ENCODE results near the gene SH3PXD2A. TPM values are rescaled to one million over a fixed set of nuclear protein-coding genes. Genes with fewer than 3 reads are reported as not detected.

SH3PXD2A gene
- total and polyA plus RNA-seq, 10 of the 15 experiments (the other 5 are each of a cell fraction or from before 2014, with no cell fraction given): 0.63 to 14.0 (median 4.4) TPM

DNA sequence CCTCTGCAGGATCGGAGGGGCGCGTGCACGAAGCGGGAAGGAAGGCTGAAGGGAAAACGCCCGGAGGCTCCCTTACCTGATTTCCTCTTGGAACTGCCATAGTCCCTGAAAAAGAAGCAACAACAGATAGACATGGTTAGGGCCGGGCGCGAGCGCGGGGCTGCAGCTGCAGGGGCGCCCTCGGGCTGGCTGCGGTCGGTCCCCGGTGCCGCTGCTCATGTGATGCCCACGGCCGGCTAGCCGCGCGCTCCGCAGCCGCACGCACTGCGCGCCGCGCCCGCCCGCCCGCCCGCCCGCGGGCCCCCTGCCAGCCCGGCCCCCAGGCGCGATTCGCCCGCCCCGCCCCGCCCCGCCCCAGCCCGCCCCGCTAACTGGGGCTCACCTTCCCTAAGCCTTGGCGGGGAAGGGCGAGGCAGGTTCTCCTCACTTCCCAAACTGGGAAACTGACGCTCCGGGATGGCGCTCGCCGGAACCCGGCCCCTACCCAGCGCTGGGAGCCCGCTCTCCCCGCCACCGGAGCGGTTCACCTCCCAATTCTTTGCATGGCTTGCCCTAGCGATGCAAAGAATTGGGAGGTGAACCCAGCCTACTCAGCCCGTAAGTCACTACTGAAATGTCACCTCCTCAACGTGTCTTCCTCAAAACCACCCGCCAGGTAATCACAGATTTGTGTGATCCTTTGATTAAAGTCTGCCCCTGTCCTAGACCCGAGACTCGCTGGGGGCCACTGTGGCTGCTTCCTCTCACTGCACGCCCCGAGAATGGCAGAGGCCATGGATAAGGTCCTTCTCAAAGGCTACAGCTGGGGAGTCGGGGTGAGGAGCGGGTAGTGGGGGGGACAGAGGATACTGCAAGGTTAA lies 162.2 kb downstream of the SH3PXD2A start:
- ChIA-PET RAD21 (ENCODE audit: unreplicated experiment) (no interaction called here), CTCF (interaction anchor here (1.2 to 3.9 kb wide), 2 partner anchors 8 to 19 kb away, joined by 3 to 35 read pairs; no protein-coding TSS in a partner anchor), SMC1A (ENCODE audit: uncharacterized antibody, unreplicated experiment) (interaction anchor here (3.3 kb wide), 1 partner anchor 14 kb away, joined by 11 read pairs; no protein-coding TSS in a partner anchor), POLR2A (interaction anchor here (1.0 to 1.7 kb wide), 2 partner anchors 10 to 14 kb away, joined by 3 to 4 read pairs; no protein-coding TSS in a partner anchor)
- Histone ChIP-seq H3K79me2 (ENCODE audit: control insufficient read depth, insufficient read depth, low read length) (peaks cover 38% of the 10 kb centered on the region), H3K27ac (ENCODE audit: control insufficient read depth, insufficient read depth) (peak overlapping the region; percentile 80), H3K4me1 (ENCODE audit: control insufficient read depth, insufficient read depth, low read length) (peaks cover 45% of the 10 kb centered on the region), H3K9ac (ENCODE audit: control insufficient read depth, insufficient read depth, low read length) (peak overlapping the region; percentile 78), H3K4me2 (ENCODE audit: control insufficient read depth, insufficient read depth) (peak overlapping the region; percentile 80), H3K27me3 (replicated peaks in 1 of 2; ENCODE audit: control insufficient read depth in 2 of 2, insufficient read depth in 2 of 2, low read length in 1 of 2) (no peaks in the 10 kb centered on the region), H3K4me3 (peak overlapping the region; percentile 99), H3K36me3 (ENCODE audit: control insufficient read depth in 2 of 2, insufficient read depth in 2 of 2, low read length in 1 of 2) (no peaks in the 10 kb centered on the region), H2AFZ (ENCODE audit: control insufficient read depth, low read depth, low read length) (peak overlapping the region; percentile 76), H3K9me3 (replicated peaks; ENCODE audit: control insufficient read depth, insufficient read depth, low read length) (no peaks in the 10 kb centered on the region), H4K20me1 (ENCODE audit: control insufficient read depth, insufficient read depth) (no peaks in the 10 kb centered on the region)
- intact Hi-C loops (cut with micrococcal nuclease; ENCODE audit: unreplicated experiment): loop anchor here (10.0 kb wide), 2 partner anchors 432 to 642 kb away; partner anchors contain the start of genes ITPRIP and SFR1
- in situ Hi-C loops (cut with MboI): no loop called here
- ATAC-seq (peak; percentile 37), FAIRE-seq (no peak), DNase-seq (ENCODE audit: low read depth, low spot score) (no peak)
- 2% methylated on average over 41 of the region's 69 CpGs for WGBS (ENCODE audit: insufficient coverage, insufficient replicate concordance, low lambda C conversion rate, missing lambda C conversion rate)
- BruUV-seq (replicated peaks): no TSS peak
- 0 out of 2 replicates have a peak, but pooled peaks have one; percentile 22 for TF ChIP-seq NBN (IDR thresholded peaks at IDR 0.05)
- 0 out of 2 replicates have a peak, but pooled peaks have one; percentile 6 for TF ChIP-seq TAF1 (IDR thresholded peaks at IDR 0.05; ENCODE audit: borderline replicate concordance, low read depth, low read length)
- no peak for TF ChIP-seq EZH2 (IDR thresholded peaks at IDR 0.05; ENCODE audit: borderline replicate concordance, control insufficient read depth, low read depth, low read length)
- TF ChIP-seq NR2F1 (conservative IDR thresholded peaks at IDR 0.05): no peak
- TF ChIP-seq SMC3 (IDR thresholded peaks at IDR 0.05; ENCODE audit: borderline replicate concordance, low read length): no peak
- TF ChIP-seq MEF2B (IDR thresholded peaks at IDR 0.05; ENCODE audit: partially characterized antibody, poor library complexity, severe bottlenecking): no peak
- TF ChIP-seq NRF1 (conservative IDR thresholded peaks at IDR 0.05; ENCODE audit: low read depth, low read length): no peak
- TF ChIP-seq, protein P1, sequence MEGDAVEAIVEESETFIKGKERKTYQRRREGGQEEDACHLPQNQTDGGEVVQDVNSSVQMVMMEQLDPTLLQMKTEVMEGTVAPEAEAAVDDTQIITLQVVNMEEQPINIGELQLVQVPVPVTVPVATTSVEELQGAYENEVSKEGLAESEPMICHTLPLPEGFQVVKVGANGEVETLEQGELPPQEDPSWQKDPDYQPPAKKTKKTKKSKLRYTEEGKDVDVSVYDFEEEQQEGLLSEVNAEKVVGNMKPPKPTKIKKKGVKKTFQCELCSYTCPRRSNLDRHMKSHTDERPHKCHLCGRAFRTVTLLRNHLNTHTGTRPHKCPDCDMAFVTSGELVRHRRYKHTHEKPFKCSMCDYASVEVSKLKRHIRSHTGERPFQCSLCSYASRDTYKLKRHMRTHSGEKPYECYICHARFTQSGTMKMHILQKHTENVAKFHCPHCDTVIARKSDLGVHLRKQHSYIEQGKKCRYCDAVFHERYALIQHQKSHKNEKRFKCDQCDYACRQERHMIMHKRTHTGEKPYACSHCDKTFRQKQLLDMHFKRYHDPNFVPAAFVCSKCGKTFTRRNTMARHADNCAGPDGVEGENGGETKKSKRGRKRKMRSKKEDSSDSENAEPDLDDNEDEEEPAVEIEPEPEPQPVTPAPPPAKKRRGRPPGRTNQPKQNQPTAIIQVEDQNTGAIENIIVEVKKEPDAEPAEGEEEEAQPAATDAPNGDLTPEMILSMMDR (IDR thresholded peaks at IDR 0.05 in 2 of 3, conservative IDR thresholded peaks at IDR 0.05 in 1 of 3; ENCODE audit: control insufficient read depth in 2 of 3, extremely low read depth in 1 of 3, insufficient read depth in 1 of 3, low read depth in 3 of 3, low read length in 3 of 3): 0 out of 6 replicates have a peak, but pooled peaks of 1 of the 3 experiments have one; percentile 2
- TF ChIP-seq ETV6 (conservative IDR thresholded peaks at IDR 0.05 in 1 of 2, IDR thresholded peaks at IDR 0.05 in 1 of 2; ENCODE audit: borderline replicate concordance in 1 of 2, low read depth in 1 of 2): no peak
- TF ChIP-seq SP1 (IDR thresholded peaks at IDR 0.05; ENCODE audit: low read depth, low read length): no peak
- TF ChIP-seq TARDBP (IDR thresholded peaks at IDR 0.05; ENCODE audit: borderline replicate concordance): no peak
- TF ChIP-seq ZZZ3 (IDR thresholded peaks at IDR 0.05; ENCODE audit: control insufficient read depth, insufficient read length, low read depth): no peak
- peak; percentile 14; the same call in 1 of the 2 replicates for TF ChIP-seq IKZF1 (conservative IDR thresholded peaks at IDR 0.05)
- TF ChIP-seq CHD1 (IDR thresholded peaks at IDR 0.05; ENCODE audit: low read depth, low read length): no peak
- TF ChIP-seq ZSCAN29 (IDR thresholded peaks at IDR 0.05): no peak
- no peak; a peak in 1 of 4 replicates for TF ChIP-seq IKZF2 (IDR thresholded peaks at IDR 0.05)
- 0 out of 2 replicates have a peak, but pooled peaks have one; percentile 42 for TF ChIP-seq TCF3 (IDR thresholded peaks at IDR 0.05; ENCODE audit: borderline replicate concordance, insufficient read depth, low read depth, low read length)
- no peak for TF ChIP-seq RCOR1 (conservative IDR thresholded peaks at IDR 0.05; ENCODE audit: low read depth, low read length)
- no peak for TF ChIP-seq SPI1 (IDR thresholded peaks at IDR 0.05; ENCODE audit: borderline replicate concordance, insufficient read depth, low read depth, low read length)
- TF ChIP-seq NFYB (IDR thresholded peaks at IDR 0.05; ENCODE audit: insufficient read depth, low read depth, low read length): no peak
- TF ChIP-seq BHLHE40 (IDR thresholded peaks at IDR 0.05; ENCODE audit: borderline replicate concordance in 1 of 2, low read depth in 2 of 2, low read length in 1 of 2): peak; percentile 25 to 72; a peak in 3 of 4 replicates
- peak; percentile 34; the same call in 1 of the 2 replicates for TF ChIP-seq RUNX3 (IDR thresholded peaks at IDR 0.05; ENCODE audit: low read length)

All from GM12878 (cell line).